Adrenal gland (tissue), 12 donors: ENCODE data around the gene AREL1. TPM values are rescaled to one million over a fixed set of nuclear protein-coding genes. Genes with fewer than 3 reads are reported as not detected.

Experiments
- DNase-seq, 7 donors: peaks; one replicate each; pipeline ENCODE4 v3.0.0-alpha.2; 2019 to 2020
- H3K27ac ChIP-seq, 5 donors: fragments of 200-600 bp; sonication (generic) in 4 of 5; 1 replicate in 3 of 5; 2 replicates in 2 of 5; pipeline versions ENCODE4 v1.5.1 to v1.8.0; 2016 to 2020; ENCODE audit warnings: mild to moderate bottlenecking in 1 of 5
- H3K27me3 ChIP-seq: fragments of 200-600 bp; 2 replicates; pipeline ENCODE4 v1.8.0; 2021
- H3K36me3 ChIP-seq, 2 donors: fragments of 200-600 bp; replicated peaks in 1 of 2; 1 replicate in 1 of 2; 2 replicates in 1 of 2; pipeline versions ENCODE4 v1.5.1 to v1.8.0; 2018 to 2022
- H3K4me1 ChIP-seq, 2 donors: fragments of 200-600 bp; replicated peaks in 1 of 2; 1 replicate in 1 of 2; 2 replicates in 1 of 2; pipeline versions ENCODE4 v1.5.1 to v1.8.0; 2018 to 2021
- H3K4me3 ChIP-seq, 4 donors: fragments of 200-600 bp; sonication (generic) in 3 of 4; one replicate each; pipeline ENCODE4 v1.5.1; 2016 to 2018
- H3K9me3 ChIP-seq, 3 donors: fragments of 200-600 bp; sonication (generic) in 1 of 3; replicated peaks in 1 of 3; 1 replicate in 2 of 3; 2 replicates in 1 of 3; pipeline versions ENCODE4 v1.5.1 to v1.8.0; 2016 to 2021
- CTCF ChIP-seq, 6 experiments: fragments of 450-650 bp in 4 of 6; fragments of 200-600 bp in 2 of 6; sonication (generic) in 1 of 6; IDR thresholded peaks; 1 replicate in 5 of 6; 2 replicates in 1 of 6; pipeline versions ENCODE4 v1.5.1 to v1.8.0; 2016 to 2021; ENCODE audit warnings: antibody characterized with exemption in 6 of 6, mild to moderate bottlenecking in 2 of 6, moderate library complexity in 1 of 6
- POLR2A ChIP-seq, 2 donors: fragments of 450-650 bp; IDR thresholded peaks; one replicate each; pipeline ENCODE4 v1.6.1; 2017; ENCODE audit warnings: antibody characterized with exemption in 2 of 2, mild to moderate bottlenecking in 2 of 2, moderate library complexity in 1 of 2
- WGBS, 4 donors: extraction: QIAGEN DNeasy Blood & Tissue Kit in 2 of 4; methylation state at CpG; one replicate each; pipeline versions ENCODE4 v1.1.5 to v1.1.7; 2013 to 2017; 5-methylcytosine and 5-hydroxymethylcytosine counted together
- intact Hi-C, 2 donors: fragments of 100-400 bp; cut with DNase I; formaldehyde crosslinking; loops; one replicate each; pipeline versions ENCODE4 v1.14.1 to v1.15.0; 2022 to 2023
- polyA plus RNA-seq, 3 donors: library from polyadenylated mRNA; stranded (reverse); fragments of 200-250 nt in 2 of 3; fragments of 350-450 nt in 1 of 3; fragmentation: Illumina TruSeq in 1 of 3; extraction: RNeasy Lipid Tissue Mini Kit (QIAGEN cat#74804) in 1 of 3; gene quantifications; one replicate each; pipeline ENCODE4 v1.2.3, GENCODE V29; 2013 to 2014
- total RNA-seq, 9 donors: library from RNA; depleted of rRNA in 4 of 9; stranded (reverse); fragments of >200 nt in 4 of 9; fragments of 120-200 nt in 1 of 9; fragmentation: NEBNext Ultra II Directional in 1 of 9; extraction: Animal tissue kit (Norgen Biotek cat#: 25700) in 1 of 9; gene quantifications; one replicate each; pipeline versions ENCODE4 v1.1.0 to v1.2.4, GENCODE V29; 2013 to 2023
- donor health status: healthy with polysubstance abuse.
- donor health status: Bipolar disorder and iron deficiency.
- donor health status: DM: yes; HTN: yes; CAD: no.
- donor health status: DM: no; HTN: no; CAD: no.
- donor health status: DM: no; HTN: no; CAD: no.
- donor health status: DM: yes; HTN: yes; CAD: no.

Gene AREL1
- total and polyA plus RNA-seq, 12 donors, result 13.0 to 36.7 (median 29.8) TPM

GRCh38 chr14:74737753-74738325, 25.0 kb upstream of the AREL1 start:
- H3K9me3 ChIP-seq, result no peaks in the 10 kb centered on the region
- intact Hi-C loops, result no loop called here
- peaks cover 0 to 42% of the 10 kb centered on the region in 2 donors for H3K36me3 ChIP-seq
- no peaks in the 10 kb centered on the region for H3K27me3 ChIP-seq
- TF ChIP-seq CTCF (IDR thresholded peaks at IDR 0.05) (no peak), POLR2A (IDR thresholded peaks at IDR 0.05) (no peak)
- 55 to 71% (median 60%) methylated on average over 4 of the region's 4 CpGs for WGBS, 4 donors
- H3K4me3 ChIP-seq, result no peak overlapping the region
- H3K27ac ChIP-seq, result peak overlapping the region in 4 of 5 donors; percentile 9 to 78 (median 55)
- peak; percentile 63 to 89 (median 84) for DNase-seq
- peaks cover 6 to 7% of the 10 kb centered on the region in 2 donors for H3K4me1 ChIP-seq

GRCh38 chr14:74735125-74735524, 22.2 kb upstream of the AREL1 start:
- Histone ChIP-seq H3K27ac (no peak overlapping the region), H3K4me3 (no peak overlapping the region), H3K27me3 (no peaks in the 10 kb centered on the region), H3K9me3 (no peaks in the 10 kb centered on the region), H3K4me1 (peaks cover 6 to 7% of the 10 kb centered on the region in 2 donors), H3K36me3 (peaks cover 0 to 47% of the 10 kb centered on the region in 2 donors)
- TF ChIP-seq POLR2A (IDR thresholded peaks at IDR 0.05) (no peak), CTCF (IDR thresholded peaks at IDR 0.05) (no peak)
- WGBS, 4 donors, result 82 to 92% (median 88%) methylated on average over 4 of the region's 4 CpGs
- intact Hi-C loops, result no loop called here
- DNase-seq, result no peak

- DNase-seq, result no peak
- Histone ChIP-seq H3K27me3 (no peaks in the 10 kb centered on the region), H3K4me3 (no peak overlapping the region), H3K27ac (no peak overlapping the region), H3K36me3 (peaks cover 0 to 47% of the 10 kb centered on the region in 2 donors), H3K4me1 (peaks cover 2 to 3% of the 10 kb centered on the region in 2 donors), H3K9me3 (no peaks in the 10 kb centered on the region)
- TF ChIP-seq POLR2A (IDR thresholded peaks at IDR 0.05) (no peak), CTCF (IDR thresholded peaks at IDR 0.05) (no peak)
- 85 to 92% (median 88%) methylated on average over 3 of the region's 3 CpGs for WGBS, 4 donors
- intact Hi-C loops, result no loop called here
Measured at GRCh38 chr14:74733221-74733620, 20.3 kb upstream of the AREL1 start.

- H3K27ac ChIP-seq, result no peak overlapping the region
- H3K36me3 ChIP-seq, result peaks cover 0 to 47% of the 10 kb centered on the region in 2 donors
- H3K27me3 ChIP-seq, result no peaks in the 10 kb centered on the region
- no peak for TF ChIP-seq CTCF (IDR thresholded peaks at IDR 0.05)
- TF ChIP-seq POLR2A (IDR thresholded peaks at IDR 0.05), result no peak
- no peak for DNase-seq
- 91 to 98% (median 93%) methylated on average over 2 of the region's 2 CpGs for WGBS, 4 donors
- intact Hi-C loops, result no loop called here
- no peaks in the 10 kb centered on the region for H3K4me1 ChIP-seq
- no peaks in the 10 kb centered on the region for H3K9me3 ChIP-seq
- no peak overlapping the region for H3K4me3 ChIP-seq
Measured at GRCh38 chr14:74732387-74732786, 19.5 kb upstream of the AREL1 start.
